B cell (primary cell): ENCODE measurements around the gene TCF3. TPM values are rescaled to one million over a fixed set of nuclear protein-coding genes. Genes with fewer than 3 reads are reported as not detected.

Source experiments
- ATAC-seq: fragments of 200-7000 bp; cut with Tn5 transposase; one replicate; pipeline ENCODE4 v1.10.0; 2021; ENCODE audit warnings: low read depth, mild to moderate bottlenecking, moderate number of reproducible peaks, moderate library complexity
- CTCF ChIA-PET: fragments of 350-600 bp; sonication (Branson Sonifier 250); formaldehyde crosslinking; loops from one replicate; lab custom pipeline; 2021; ENCODE audit warnings: antibody characterized with exemption, inconsistent platforms; lab: Charles Lee
- POLR2A ChIA-PET: fragments of 350-600 bp; sonication (Branson Sonifier 250); formaldehyde crosslinking; loops from one replicate; lab custom pipeline; 2021; ENCODE audit warnings: antibody characterized with exemption; lab: Charles Lee
- DNase-seq: peaks from one replicate; pipeline ENCODE4 v3.0.0; 2013
- H2AFZ ChIP-seq: 2 replicates; pipeline ENCODE4 v1.6.1; 2012; ENCODE audit warnings: mild to moderate bottlenecking, low read depth, low read length; ENCODE audit not compliant: insufficient read depth, poor library complexity, severe bottlenecking
- H3K27ac ChIP-seq, 2 donors: 1 replicate in 1 of 2; 2 replicates in 1 of 2; pipeline ENCODE4 v1.5.1; 2012 to 2013; ENCODE audit warnings: low read length in 2 of 2, mild to moderate bottlenecking in 2 of 2, moderate library complexity in 1 of 2
- H3K27me3 ChIP-seq, 4 experiments: fragments of 200-600 bp in 1 of 4; sonication (generic) in 1 of 4; replicated peaks in 1 of 4; 1 replicate in 2 of 4; 2 replicates in 2 of 4; pipeline versions ENCODE4 v1.6.1 to v1.7.0; 2013 to 2016; ENCODE audit warnings: low read length in 3 of 4, mild to moderate bottlenecking in 2 of 4, mixed read lengths in 1 of 4, moderate library complexity in 1 of 4; ENCODE audit not compliant: insufficient read depth in 4 of 4, control insufficient read depth in 3 of 4; ENCODE audit errors: control extremely low read depth in 1 of 4
- H3K36me3 ChIP-seq, 2 experiments: replicated peaks in 1 of 2; 1 replicate in 1 of 2; 2 replicates in 1 of 2; pipeline versions ENCODE4 v1.6.1 to v1.7.1; 2013; ENCODE audit warnings: low read length in 1 of 2; ENCODE audit not compliant: insufficient read depth in 2 of 2, control insufficient read depth in 1 of 2; ENCODE audit errors: control extremely low read depth in 1 of 2, extremely low read depth in 1 of 2
- H3K4me1 ChIP-seq, 2 donors: fragments of 200-600 bp in 1 of 2; sonication (generic) in 1 of 2; 1 replicate in 1 of 2; 2 replicates in 1 of 2; pipeline versions ENCODE4 v1.5.1 to v1.6.1; 2013 to 2017; ENCODE audit warnings: low read length in 2 of 2; ENCODE audit not compliant: control insufficient read depth in 2 of 2, insufficient read depth in 2 of 2
- H3K4me2 ChIP-seq: replicated peaks from 2 replicates; pipeline ENCODE3; 2012; ENCODE audit warnings: mild to moderate bottlenecking, low read depth, low read length; ENCODE audit not compliant: poor library complexity, severe bottlenecking
- H3K4me3 ChIP-seq, 5 experiments: fragments of 200-600 bp in 1 of 5; sonication (generic) in 1 of 5; 1 replicate in 3 of 5; 2 replicates in 2 of 5; pipeline versions ENCODE4 v1.5.1 to v1.7.0; 2011 to 2016; ENCODE audit warnings: low read length in 4 of 5, mild to moderate bottlenecking in 4 of 5, low read depth in 2 of 5, control low read depth in 1 of 5, moderate library complexity in 1 of 5; ENCODE audit not compliant: insufficient read depth in 1 of 5; ENCODE audit errors: control extremely low read depth in 1 of 5, extremely low read depth in 1 of 5
- H3K79me2 ChIP-seq: fragments of 200-600 bp; sonication (generic); one replicate; pipeline ENCODE4 v1.6.0; 2016; ENCODE audit warnings: low read length; ENCODE audit not compliant: control insufficient read depth, insufficient read depth
- H3K9ac ChIP-seq: fragments of 200-600 bp; sonication (generic); 2 replicates; pipeline ENCODE4 v1.6.1; 2017; ENCODE audit warnings: mild to moderate bottlenecking, low read length, moderate library complexity
- H3K9me3 ChIP-seq, 3 donors: one replicate each; pipeline versions ENCODE4 v1.6.1 to v1.7.1; 2013; ENCODE audit warnings: low read length in 2 of 3; ENCODE audit not compliant: control insufficient read depth in 2 of 3, insufficient read depth in 1 of 3; ENCODE audit errors: control extremely low read depth in 1 of 3
- H4K20me1 ChIP-seq: 2 replicates; pipeline ENCODE4 v1.6.0; 2012; ENCODE audit warnings: mild to moderate bottlenecking, low read length; ENCODE audit not compliant: insufficient read depth, control insufficient read depth, poor library complexity, severe bottlenecking
- H3K27ac Mint-ChIP-seq: one replicate; pipeline ENCODE4 v1.8.0; 2021; ENCODE audit warnings: mixed read lengths
- H3K27me3 Mint-ChIP-seq: one replicate; pipeline ENCODE4 v1.8.0; 2021; ENCODE audit warnings: mixed read lengths
- H3K4me1 Mint-ChIP-seq: one replicate; pipeline ENCODE4 v1.8.0; 2021; ENCODE audit warnings: mixed read lengths
- H3K4me3 Mint-ChIP-seq: one replicate; pipeline ENCODE4 v1.8.0; 2021; ENCODE audit warnings: mixed read lengths
- H3K9me3 Mint-ChIP-seq: one replicate; pipeline ENCODE4 v1.8.0; 2022; ENCODE audit warnings: mixed read lengths; ENCODE audit not compliant: insufficient read depth
- CTCF ChIP-seq: fragments of 200-600 bp; IDR thresholded peaks from one replicate; pipeline ENCODE4 v1.8.0; 2022; ENCODE audit warnings: antibody characterized with exemption, mild to moderate bottlenecking
- EZH2 ChIP-seq: IDR thresholded peaks from 2 replicates; pipeline ENCODE4 v1.6.1; 2012; ENCODE audit warnings: borderline replicate concordance, low read depth, mild to moderate bottlenecking, moderate library complexity, low read length; ENCODE audit not compliant: insufficient read depth, poor library complexity, severe bottlenecking
- WGBS: methylation state at CpG from one replicate; pipeline ENCODE4 v1.1.5; 2013; ENCODE audit warnings: missing lambda C conversion rate; ENCODE audit not compliant: insufficient coverage; 5-methylcytosine and 5-hydroxymethylcytosine counted together
- intact Hi-C: fragments of 100-400 bp; cut with micrococcal nuclease; formaldehyde crosslinking; loops from one replicate; pipeline ENCODE4 v1.10.0; 2022
- polyA plus RNA-seq: library from polyadenylated mRNA; depleted of rRNA; stranded (reverse); fragments of >200 nt; gene quantifications from 2 replicates; pipeline ENCODE4 v1.2.3, GENCODE V29; 2012
- total RNA-seq, 2 donors: library from RNA; stranded (reverse); fragments of 120-200 nt in 1 of 2; gene quantifications; 1 replicate in 1 of 2; 2 replicates in 1 of 2; pipeline versions ENCODE4 v1.2.3 to v1.2.4, GENCODE V29; 2013 to 2022

Gene TCF3
- total and polyA plus RNA-seq, 2 donors (not counting 1 experiment from before 2014, with no cell fraction given), result 278 to 588 TPM

GRCh38 chr19:1567116-1567847 is 85.1 kb downstream of the TCF3 start:
- CTCF ChIA-PET, result no interaction called here
- intact Hi-C loops, result no loop called here

More at GRCh38 chr19:1567116-1567847, 85.1 kb downstream of the TCF3 start:
- peak overlapping the region; percentile 85 for H3K4me2 ChIP-seq
- H3K27me3 ChIP-seq, result peaks cover 0 to 18% (median 0%) of the 10 kb centered on the region in 4 experiments
- DNase-seq (peak; percentile 56), ATAC-seq (no peak)
- peak overlapping the region; percentile 29 for H3K9ac ChIP-seq
- H3K4me1 Mint-ChIP-seq, result peaks cover 2% of the 10 kb centered on the region
- H3K9me3 ChIP-seq, result no peaks in the 10 kb centered on the region
- peak overlapping the region; percentile 62 for H2AFZ ChIP-seq
- no peak overlapping the region for H3K27ac Mint-ChIP-seq
- no peak overlapping the region for H3K27ac ChIP-seq
- TF ChIP-seq CTCF (no peak), EZH2 (peak; percentile 83)
- peaks cover 5% of the 10 kb centered on the region for H4K20me1 ChIP-seq
- POLR2A ChIA-PET, result no interaction called here
- 4% methylated on average over 108 of the region's 108 CpGs for WGBS
- H3K9me3 Mint-ChIP-seq, result no peaks in the 10 kb centered on the region
- no peaks in the 10 kb centered on the region for H3K36me3 ChIP-seq
- H3K4me1 ChIP-seq, result peaks cover 11 to 13% of the 10 kb centered on the region in 2 donors
- peak overlapping the region in 2 of 5 experiments; percentile 26 to 29 for H3K4me3 ChIP-seq
- peak overlapping the region; percentile 66 for H3K4me3 Mint-ChIP-seq
- peaks cover 3% of the 10 kb centered on the region for H3K79me2 ChIP-seq
- peaks cover 3% of the 10 kb centered on the region for H3K27me3 Mint-ChIP-seq
